Common myeloid progenitor, CD34-positive (primary cell): ENCODE measurements around the gene FFAR3.

Experiments used
- CTCF ChIA-PET: fragments of 350-600 bp; sonication (Branson Sonifier 250); formaldehyde crosslinking; loops from one replicate; lab custom pipeline; 2021; ENCODE audit warnings: antibody characterized with exemption; lab: Charles Lee
- POLR2A ChIA-PET: fragments of 350-600 bp; sonication (Branson Sonifier 250); formaldehyde crosslinking; loops from one replicate; lab custom pipeline; 2021; ENCODE audit warnings: antibody characterized with exemption; lab: Charles Lee
- DNase-seq, 3 donors: peaks; one replicate each; pipeline versions ENCODE4 v3.0.0 to v3.0.0-alpha.2; 2013
- H3K27ac ChIP-seq, 2 experiments: 1 replicate in 1 of 2; 2 replicates in 1 of 2; pipeline ENCODE4 v1.7.0; 2013; ENCODE audit warnings: inconsistent platforms in 2 of 2, low read length in 2 of 2, mild to moderate bottlenecking in 2 of 2, low read depth in 1 of 2, moderate library complexity in 1 of 2; ENCODE audit not compliant: severe bottlenecking in 2 of 2, insufficient read depth in 1 of 2, poor library complexity in 1 of 2
- H3K27me3 ChIP-seq, 5 experiments: replicated peaks in 2 of 5; 1 replicate in 3 of 5; 2 replicates in 2 of 5; pipeline versions ENCODE4 v1.6.1 to v1.7.0; 2013; ENCODE audit warnings: low read length in 4 of 5, mild to moderate bottlenecking in 2 of 5, moderate library complexity in 2 of 5, inconsistent platforms in 1 of 5; ENCODE audit not compliant: insufficient read depth in 5 of 5, control insufficient read depth in 4 of 5
- H3K36me3 ChIP-seq, 4 experiments: 1 replicate in 2 of 4; 2 replicates in 2 of 4; pipeline versions ENCODE4 v1.6.1 to v1.7.0; 2013; ENCODE audit warnings: low read length in 3 of 4, control low read depth in 1 of 4, mild to moderate bottlenecking in 1 of 4; ENCODE audit not compliant: control insufficient read depth in 4 of 4, insufficient read depth in 4 of 4
- H3K4me1 ChIP-seq, 4 experiments: 1 replicate in 3 of 4; 2 replicates in 1 of 4; pipeline versions ENCODE4 v1.6.1 to v1.7.1; 2013; ENCODE audit warnings: low read length in 3 of 4, mild to moderate bottlenecking in 3 of 4, control low read depth in 1 of 4, inconsistent platforms in 1 of 4, moderate library complexity in 1 of 4; ENCODE audit not compliant: control insufficient read depth in 4 of 4, insufficient read depth in 4 of 4; ENCODE audit errors: control extremely low read depth in 1 of 4
- H3K4me3 ChIP-seq, 7 experiments: 1 replicate in 4 of 7; 2 replicates in 3 of 7; pipeline versions ENCODE4 v1.5.1 to v1.7.0; 2013; ENCODE audit warnings: mild to moderate bottlenecking in 7 of 7, low read length in 6 of 7, moderate library complexity in 6 of 7, inconsistent platforms in 2 of 7, low read depth in 2 of 7, control low read depth in 1 of 7; ENCODE audit not compliant: insufficient read depth in 4 of 7, control insufficient read depth in 1 of 7; ENCODE audit errors: extremely low read depth in 1 of 7
- H3K9me3 ChIP-seq, 5 experiments: 1 replicate in 4 of 5; 2 replicates in 1 of 5; pipeline versions ENCODE4 v1.6.1 to v1.7.1; 2013; ENCODE audit warnings: low read length in 4 of 5, mild to moderate bottlenecking in 2 of 5, inconsistent platforms in 1 of 5, low read depth in 1 of 5, moderate library complexity in 1 of 5; ENCODE audit not compliant: control insufficient read depth in 4 of 5, insufficient read depth in 2 of 5; ENCODE audit errors: control extremely low read depth in 1 of 5
- WGBS: methylation state at CpG from one replicate; pipeline ENCODE4 v1.1.5; 2013; ENCODE audit not compliant: insufficient coverage; 5-methylcytosine and 5-hydroxymethylcytosine counted together

FFAR3 gene

GRCh38 chr19:35329323-35329722, 28.9 kb upstream of the FFAR3 start:
- DNase-seq, result no peak
- POLR2A ChIA-PET, result interaction anchor here (0.9 kb wide), 1 partner anchor 61 kb away, joined by 5 read pairs; the partner anchor contains the start of gene USF2
- Histone ChIP-seq H3K9me3 (no peaks in the 10 kb centered on the region), H3K4me3 (peak overlapping the region in 5 of 7 experiments; percentile 22 to 70 (median 33)), H3K27ac (no peak overlapping the region), H3K4me1 (peaks cover 0 to 28% (median 26%) of the 10 kb centered on the region in 4 experiments), H3K36me3 (no peaks in the 10 kb centered on the region), H3K27me3 (no peaks in the 10 kb centered on the region)
- CTCF ChIA-PET, result interaction anchor here (1.0 to 1.7 kb wide), 3 partner anchors 8 to 59 kb away, joined by 3 to 7 read pairs (median 4); no protein-coding TSS in a partner anchor
- 93% methylated on average over 2 of the region's 4 CpGs for WGBS

- DNase-seq, result peak in 2 of 3 donors; percentile 39 to 55
- Histone ChIP-seq H3K4me1 (peaks cover 0 to 27% (median 26%) of the 10 kb centered on the region in 4 experiments), H3K9me3 (no peaks in the 10 kb centered on the region), H3K4me3 (no peak overlapping the region), H3K27ac (no peak overlapping the region), H3K36me3 (no peaks in the 10 kb centered on the region), H3K27me3 (no peaks in the 10 kb centered on the region)
- ChIA-PET CTCF (interaction anchor here (0.7 to 1.0 kb wide), 2 partner anchors 14 to 17 kb away, joined by 3 read pairs; partner anchors contain the start of gene FFAR1), POLR2A (no interaction called here)
- 66% methylated on average over 4 of the region's 7 CpGs for WGBS
These were observed 27.8 kb upstream of the FFAR3 start for GRCh38 chr19:35330475-35330874.

- POLR2A ChIA-PET, result interaction anchor here (1.1 kb wide), 1 partner anchor 15 kb away, joined by 3 read pairs; the partner anchor contains the start of gene FFAR1
- WGBS, result 98% methylated on average over 9 of the region's 14 CpGs
- peaks cover 0 to 2% (median 0%) of the 10 kb centered on the region in 4 experiments for H3K36me3 ChIP-seq
These were observed 26.6 kb upstream of the FFAR3 start for GRCh38 chr19:35331551-35332214.

GRCh38 chr19:35332817-35333216, 25.4 kb upstream of the FFAR3 start:
- no peak overlapping the region for H3K4me3 ChIP-seq
- no peaks in the 10 kb centered on the region for H3K9me3 ChIP-seq
- no peak overlapping the region for H3K27ac ChIP-seq
- CTCF ChIA-PET, result interaction anchor here (0.8 to 3.1 kb wide), 9 partner anchors 10 to 137 kb away, joined by 3 to 9 read pairs (median 3); partner anchors contain the start of gene FFAR1
- WGBS, result 23% methylated on average over 12 of the region's 12 CpGs
- peaks cover 0 to 2% (median 0%) of the 10 kb centered on the region in 4 experiments for H3K36me3 ChIP-seq
- peak in 1 of 3 donors; percentile 36 for DNase-seq
- peaks cover 0 to 31% (median 27%) of the 10 kb centered on the region in 4 experiments for H3K4me1 ChIP-seq
- H3K27me3 ChIP-seq, result no peaks in the 10 kb centered on the region
- POLR2A ChIA-PET, result interaction anchor here (0.7 to 1.1 kb wide), 2 partner anchors 14 to 69 kb away, joined by 3 read pairs; partner anchors contain the start of gene FFAR1

More at GRCh38 chr19:35331551-35332214, 26.6 kb upstream of the FFAR3 start:
- no peaks in the 10 kb centered on the region for H3K9me3 ChIP-seq
- no peak overlapping the region for H3K27ac ChIP-seq
- DNase-seq, result no peak
- H3K4me3 ChIP-seq, result no peak overlapping the region
- peaks cover 0 to 27% (median 26%) of the 10 kb centered on the region in 4 experiments for H3K4me1 ChIP-seq
- no peaks in the 10 kb centered on the region for H3K27me3 ChIP-seq
- CTCF ChIA-PET, result interaction anchor here (0.6 to 3.1 kb wide), 4 partner anchors 12 to 138 kb away, joined by 3 to 9 read pairs (median 4); no protein-coding TSS in a partner anchor

GRCh38 chr19:35334144-35334753, 24.0 kb upstream of the FFAR3 start:
- WGBS, result 100% methylated on average over 8 of the region's 10 CpGs
- Histone ChIP-seq H3K27me3 (no peaks in the 10 kb centered on the region), H3K36me3 (peaks cover 0 to 2% (median 0%) of the 10 kb centered on the region in 4 experiments), H3K4me3 (no peak overlapping the region), H3K9me3 (no peaks in the 10 kb centered on the region), H3K4me1 (peaks cover 0 to 20% (median 17%) of the 10 kb centered on the region in 4 experiments), H3K27ac (no peak overlapping the region)
- CTCF ChIA-PET, result interaction anchor here (0.6 to 3.1 kb wide), 9 partner anchors 12 to 135 kb away, joined by 3 to 9 read pairs (median 3); partner anchors contain the start of genes FFAR1 and FFAR3
- DNase-seq, result no peak
- POLR2A ChIA-PET, result interaction anchor here (0.7 kb wide), 1 partner anchor 12 kb away, joined by 3 read pairs; no protein-coding TSS in a partner anchor

- ChIA-PET CTCF (interaction anchor here (1.8 kb wide), 1 partner anchor 8 kb away, joined by 7 read pairs; the partner anchor contains the start of gene CD22), POLR2A (no interaction called here)
- peaks cover 0 to 2% (median 0%) of the 10 kb centered on the region in 4 experiments for H3K36me3 ChIP-seq
- no peak overlapping the region for H3K4me3 ChIP-seq
- peaks cover 0 to 13% (median 11%) of the 10 kb centered on the region in 4 experiments for H3K4me1 ChIP-seq
- H3K9me3 ChIP-seq, result no peaks in the 10 kb centered on the region
- H3K27me3 ChIP-seq, result no peaks in the 10 kb centered on the region
- DNase-seq, result no peak
- WGBS, result 93% methylated on average over 18 of the region's 21 CpGs
- H3K27ac ChIP-seq, result no peak overlapping the region
These were observed 21.9 kb upstream of the FFAR3 start for GRCh38 chr19:35336166-35336955.
